HG02678 (cell line): ENCODE data around the gene CDH8.
"Not testable (repeated sequence)": the region's sequence is repeated elsewhere in the genome, so short reads cannot be mapped to it uniquely, and the experiment has no call there.

Experiments
- ATAC-seq: cut with Tn5 transposase; IDR thresholded peaks from one replicate; pipeline ENCODE4 v1.9.1; 2021; ENCODE audit warnings: mild to moderate bottlenecking, moderate library complexity; ENCODE audit not compliant: unreplicated experiment

Gene CDH8

DNA sequence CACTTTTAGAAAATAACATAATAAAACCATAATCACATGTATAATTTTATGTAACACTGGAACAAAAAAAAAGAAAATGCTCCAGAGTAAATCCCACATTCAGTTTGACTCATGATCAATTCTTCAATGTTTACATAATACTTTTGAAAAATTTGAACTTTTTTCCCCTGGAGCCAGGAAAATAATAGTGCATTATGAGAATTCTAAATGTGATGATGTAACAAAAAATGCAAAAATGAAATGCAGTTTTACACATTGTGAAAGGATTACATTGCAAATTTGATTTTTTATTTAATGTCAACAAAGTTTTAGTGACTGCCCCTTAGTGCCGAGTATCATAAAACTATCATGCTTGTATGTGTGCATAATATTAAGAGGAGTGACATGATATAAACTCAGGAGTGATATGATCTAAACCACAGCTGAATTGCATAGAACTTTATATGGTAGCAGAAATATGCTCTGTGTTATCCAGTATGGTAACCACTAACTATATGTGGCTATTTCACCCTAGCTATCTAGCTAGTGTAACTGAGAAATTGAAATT, 238.2 kb downstream of the CDH8 start:
- ATAC-seq = no peak

DNA sequence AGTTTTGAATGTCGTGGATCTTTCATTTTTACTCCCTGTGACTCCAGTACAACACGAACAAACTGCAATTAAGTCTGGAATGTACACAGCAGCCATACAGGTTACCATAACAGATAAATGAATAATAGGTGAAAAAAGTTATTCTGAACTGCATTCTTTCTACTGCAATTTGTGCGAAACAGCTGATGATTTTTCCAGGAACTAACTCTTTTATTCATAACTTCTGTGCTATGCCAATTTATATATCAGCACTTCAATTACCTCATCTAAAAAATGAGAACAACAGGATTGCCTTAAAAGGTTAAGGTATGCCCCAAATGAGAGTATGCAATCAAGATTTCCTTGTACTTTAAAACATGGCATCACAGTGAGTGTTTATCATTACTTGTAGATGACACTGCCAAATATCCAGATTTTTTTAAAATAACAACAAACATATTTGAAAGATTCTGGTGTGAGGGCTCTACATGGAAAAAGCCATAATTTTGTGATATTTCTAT, 238.9 kb downstream of the CDH8 start:
- no peak for ATAC-seq

DNA sequence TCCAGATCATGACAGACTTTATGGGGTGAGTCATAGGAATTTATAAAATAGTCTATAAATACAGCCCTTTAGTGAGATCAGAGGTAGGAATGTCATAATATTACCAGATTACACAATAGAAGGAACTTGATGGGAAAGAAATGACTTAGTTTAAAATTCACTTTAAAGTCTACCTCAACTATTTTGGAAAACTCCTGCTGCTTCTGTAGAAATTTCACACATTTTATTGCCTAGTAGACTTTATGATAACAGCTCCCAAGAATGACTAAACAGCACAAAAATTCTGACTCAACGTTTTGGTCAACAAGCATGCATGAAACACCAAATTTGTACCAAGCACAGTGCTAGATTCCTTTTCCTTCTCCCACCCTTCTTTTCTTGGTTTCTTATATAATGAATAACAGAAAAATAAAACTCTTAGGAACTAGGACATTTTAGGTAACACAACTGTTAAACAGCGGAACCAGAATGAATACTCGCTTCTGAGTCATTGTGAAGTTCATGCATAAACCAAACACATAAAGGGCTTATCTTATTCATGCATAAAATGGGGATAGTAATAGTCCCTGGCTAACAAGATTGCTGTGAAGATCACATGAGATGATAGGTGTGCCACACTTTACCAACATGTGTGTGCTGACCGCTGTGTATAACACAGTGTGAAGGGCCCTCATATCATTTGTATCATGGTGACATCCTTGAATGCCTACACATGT, 243.9 kb downstream of the CDH8 start:
- ATAC-seq = no peak

DNA sequence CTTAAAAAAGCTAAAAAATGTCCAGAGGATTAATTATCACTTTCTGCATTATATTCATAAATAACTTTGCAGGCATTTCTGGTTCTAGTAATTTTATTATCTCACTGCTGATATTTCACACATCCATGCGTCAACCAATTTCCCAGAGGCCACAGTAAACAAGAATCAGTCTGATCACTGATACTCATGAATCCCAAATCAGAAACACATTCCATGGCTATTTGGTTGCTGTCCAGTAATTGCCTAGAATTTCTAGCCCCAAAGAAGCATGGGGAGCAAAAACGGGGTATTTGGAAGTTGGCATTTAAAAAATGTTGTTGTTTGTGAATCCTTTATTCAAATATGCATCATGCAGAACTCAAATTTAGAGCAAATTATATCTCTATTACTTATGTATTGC, 244.8 kb downstream of the CDH8 start:
- ATAC-seq = no peak

DNA sequence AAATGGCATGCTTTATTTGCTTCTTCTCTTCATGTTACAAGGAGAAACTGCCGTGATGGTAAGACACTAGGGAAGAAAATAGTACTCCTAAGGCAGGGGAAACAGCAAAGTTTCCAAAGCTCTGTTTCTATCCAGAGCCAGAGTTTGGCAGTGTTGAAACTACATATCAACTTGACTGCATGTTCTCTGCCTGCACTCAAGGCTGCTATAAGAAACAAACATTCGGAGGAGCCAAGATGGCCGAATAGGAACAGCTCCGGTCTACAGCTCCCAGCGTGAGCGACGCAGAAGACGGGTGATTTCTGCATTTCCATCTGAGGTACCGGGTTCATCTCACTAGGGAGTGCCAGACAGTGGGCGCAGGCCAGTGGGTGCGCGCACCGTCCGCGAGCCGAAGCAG, 254.4 kb downstream of the CDH8 start:
- not testable (repeated sequence) for ATAC-seq

DNA sequence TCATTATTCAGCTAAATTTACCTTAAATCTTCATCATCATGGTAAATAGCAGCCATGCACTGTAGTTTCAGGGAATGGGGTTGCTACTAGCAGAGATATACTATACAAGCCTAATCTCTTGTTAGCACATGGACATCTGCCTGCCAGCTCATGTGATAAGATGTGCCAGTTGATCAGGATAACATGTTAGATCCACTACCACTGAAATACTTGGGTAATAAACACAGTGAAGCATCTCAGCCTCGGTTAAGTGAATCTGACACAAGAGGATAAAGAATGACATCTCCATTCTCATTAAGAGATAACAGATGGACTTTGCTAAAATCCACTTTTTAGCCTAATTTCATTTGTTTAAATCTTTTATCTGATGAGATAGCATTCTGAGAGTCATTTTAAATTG, 256.1 kb downstream of the CDH8 start:
- ATAC-seq = no peak

DNA sequence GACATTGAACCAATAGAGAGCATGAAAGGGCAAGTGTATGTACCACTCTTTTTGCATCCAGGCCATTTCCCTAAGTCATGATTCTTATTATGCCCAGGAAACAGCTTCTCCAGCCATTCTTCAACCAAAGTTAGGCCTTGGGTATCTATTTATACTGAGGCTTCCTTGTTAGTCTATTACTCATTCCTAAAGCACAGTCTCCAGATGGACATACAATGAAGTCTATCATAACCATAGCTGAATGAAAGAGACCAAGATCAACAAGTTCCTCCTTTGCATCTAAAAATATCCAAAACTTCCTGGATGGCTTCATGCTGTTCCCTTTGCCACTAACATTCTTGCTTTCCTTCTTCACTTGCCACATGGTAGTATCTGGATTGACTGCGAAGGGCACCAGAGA, 265.9 kb downstream of the CDH8 start:
- no peak for ATAC-seq

DNA sequence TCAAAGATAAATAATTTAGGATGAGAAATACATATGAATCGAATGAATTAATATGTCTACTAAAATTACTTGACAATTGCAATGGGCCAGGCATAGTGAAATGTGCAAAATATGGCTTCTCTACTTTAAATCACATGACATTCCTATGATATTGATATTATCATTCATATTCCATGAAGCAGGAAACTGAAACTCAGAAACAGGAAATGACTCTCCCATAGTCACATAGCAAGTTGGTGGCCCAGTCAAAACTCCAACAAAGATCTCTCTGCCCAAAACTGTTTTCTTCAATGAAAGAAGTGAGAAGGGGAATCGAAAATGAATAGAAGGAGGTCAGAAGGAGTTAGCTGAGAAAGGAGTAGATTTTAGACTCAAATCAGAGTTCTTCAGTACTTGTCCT, 272.2 kb downstream of the CDH8 start:
- no peak for ATAC-seq

DNA sequence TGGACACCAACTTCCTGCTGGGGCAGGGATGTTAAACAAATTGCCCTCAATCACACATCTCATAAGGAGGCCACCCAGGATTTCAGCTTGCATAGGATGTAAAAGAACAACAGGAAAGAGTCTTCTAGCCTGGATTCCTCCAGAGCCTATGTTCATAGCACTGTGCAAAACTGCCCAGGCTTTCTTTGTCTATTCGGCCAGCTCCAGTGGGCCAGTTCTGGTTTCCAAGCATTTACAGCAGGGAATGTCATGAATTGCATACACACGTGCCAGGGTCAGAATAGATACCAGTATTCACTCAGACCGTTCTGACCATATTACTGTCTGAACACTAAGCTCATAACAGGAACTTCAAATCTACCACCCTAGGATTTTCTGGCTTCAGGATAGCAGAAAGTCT, 273.2 kb downstream of the CDH8 start:
- ATAC-seq = no peak

DNA sequence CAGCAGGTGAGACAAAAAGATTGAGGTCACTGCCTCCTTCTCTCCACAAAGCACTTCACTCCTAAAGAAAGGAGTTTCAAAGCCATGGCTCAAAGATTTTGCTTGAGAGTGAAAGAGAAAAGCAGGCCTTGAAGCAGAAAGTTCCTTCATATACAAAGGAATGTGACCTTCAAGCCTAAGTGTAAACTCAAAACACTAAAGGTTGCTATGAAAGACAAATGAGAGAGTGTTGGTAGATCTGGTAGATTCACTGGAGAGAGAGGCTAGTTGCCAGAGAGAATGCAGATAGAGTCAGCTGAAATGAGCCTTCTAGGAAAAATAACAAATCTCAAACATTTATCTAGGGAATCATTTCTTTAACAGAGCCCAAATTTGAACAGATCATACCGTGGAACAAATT, 305.2 kb downstream of the CDH8 start:
- no peak for ATAC-seq

DNA sequence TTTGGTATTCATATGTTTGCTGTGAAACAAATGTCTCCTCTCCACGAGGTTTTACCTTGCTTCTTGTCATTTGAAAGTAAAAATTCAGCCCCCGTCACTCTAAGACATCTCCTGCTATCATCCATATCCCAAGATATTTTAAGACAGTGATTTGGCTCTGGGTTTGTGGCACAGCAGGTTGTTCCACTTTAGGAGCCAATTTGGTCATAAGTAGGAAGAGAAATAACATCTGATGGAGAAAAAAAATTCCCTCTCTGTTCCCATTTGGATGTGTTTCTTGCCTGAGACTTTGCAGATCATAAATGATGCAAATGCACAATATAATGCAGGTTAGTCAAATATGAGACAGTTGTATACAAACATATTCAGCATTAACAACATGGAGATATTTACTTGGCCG, 309.5 kb downstream of the CDH8 start:
- ATAC-seq = no peak

DNA sequence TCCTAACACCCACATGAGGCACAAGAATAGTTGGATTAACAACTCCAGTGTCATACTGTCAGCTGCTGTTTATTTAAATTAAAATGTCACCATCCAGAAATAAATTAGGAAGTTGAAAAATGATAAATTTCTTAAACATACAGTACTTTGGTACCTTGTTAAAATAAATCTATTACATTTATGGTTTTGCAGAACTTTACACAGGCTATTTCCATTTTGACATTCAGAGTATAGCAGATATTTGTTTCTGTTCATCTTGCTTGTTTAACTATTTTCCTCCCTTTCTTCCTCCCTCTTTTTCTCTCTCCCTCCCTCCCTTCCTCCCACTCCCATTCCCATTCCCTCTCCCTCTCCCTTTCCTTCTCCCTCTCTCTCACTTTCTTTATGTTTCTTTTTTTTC, 310.1 kb downstream of the CDH8 start:
- no peak for ATAC-seq

DNA sequence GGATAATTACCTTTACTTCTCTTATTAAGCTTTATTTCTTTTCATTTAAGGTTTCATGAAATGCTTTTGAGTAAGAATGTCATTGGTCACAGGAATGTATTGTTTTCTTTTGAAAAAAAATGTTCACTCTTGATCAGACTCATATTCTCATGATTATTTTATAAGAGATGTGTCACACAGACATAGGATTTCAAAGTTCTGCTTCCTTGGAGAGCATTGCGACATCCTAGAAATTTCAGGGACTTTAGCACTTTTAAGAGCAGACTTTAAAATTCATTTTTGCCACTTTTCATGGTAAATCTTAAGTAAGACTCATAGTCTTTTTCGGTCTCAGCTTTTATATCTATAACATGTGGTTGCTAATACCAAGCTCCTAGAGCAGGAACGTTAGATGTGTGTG, 314.7 kb downstream of the CDH8 start:
- no peak for ATAC-seq

DNA sequence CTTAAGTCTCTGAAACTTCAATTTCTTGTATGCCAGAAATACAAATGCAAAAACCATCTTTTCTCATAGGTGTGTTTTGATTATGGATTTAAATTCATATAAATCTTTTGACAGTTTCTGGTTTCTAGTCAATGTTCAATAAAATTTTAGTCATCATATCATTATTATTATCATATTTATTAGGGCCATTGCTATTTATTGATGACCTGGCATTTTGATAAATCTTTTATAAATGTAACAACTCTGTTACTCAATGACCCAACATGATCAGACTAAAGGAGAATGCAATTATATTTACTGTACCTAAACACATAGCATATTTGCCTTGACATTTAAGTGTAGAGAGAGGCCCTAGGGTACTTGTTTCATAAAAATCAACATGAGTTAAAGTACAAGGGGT, 320.8 kb downstream of the CDH8 start:
- no peak for ATAC-seq

DNA sequence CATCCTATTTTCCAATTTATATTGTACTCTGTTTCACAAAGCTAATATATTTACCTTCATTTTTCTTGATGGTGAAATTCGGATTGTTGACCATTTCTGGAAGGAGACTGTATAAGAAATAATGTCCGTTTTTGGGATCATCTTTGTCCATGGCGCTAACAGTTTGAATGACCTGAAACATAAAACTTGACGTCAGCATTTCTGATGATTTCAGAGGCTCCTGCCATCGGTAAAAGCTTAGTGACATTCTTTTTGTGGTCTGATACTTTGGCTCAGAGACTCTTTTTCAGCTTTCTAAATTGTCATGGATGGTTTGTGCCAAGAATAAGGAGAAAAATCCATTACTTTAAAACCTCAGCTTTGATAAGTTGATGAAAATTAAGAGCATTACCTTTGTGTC, 322.5 kb downstream of the CDH8 start:
- ATAC-seq = no peak

DNA sequence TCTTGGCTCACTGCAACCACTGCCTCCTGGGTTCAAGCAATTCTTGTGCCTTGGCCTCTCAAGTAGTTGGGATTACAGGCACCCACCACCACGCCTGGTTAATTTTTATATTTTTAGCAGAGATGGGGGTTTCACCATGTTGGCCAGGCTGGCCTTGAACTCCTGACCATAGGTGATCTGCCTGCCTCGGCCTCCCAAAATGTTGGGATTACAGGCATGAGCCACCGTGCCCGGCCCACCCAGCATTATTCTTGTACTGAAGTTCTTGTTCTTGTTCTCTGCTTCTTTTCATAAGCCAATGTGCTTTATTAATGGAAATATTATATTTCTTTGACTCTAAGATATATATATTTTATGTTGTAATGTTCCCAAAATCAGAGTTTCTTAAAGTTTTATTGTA, 336.6 kb downstream of the CDH8 start:
- not testable (repeated sequence) for ATAC-seq

DNA sequence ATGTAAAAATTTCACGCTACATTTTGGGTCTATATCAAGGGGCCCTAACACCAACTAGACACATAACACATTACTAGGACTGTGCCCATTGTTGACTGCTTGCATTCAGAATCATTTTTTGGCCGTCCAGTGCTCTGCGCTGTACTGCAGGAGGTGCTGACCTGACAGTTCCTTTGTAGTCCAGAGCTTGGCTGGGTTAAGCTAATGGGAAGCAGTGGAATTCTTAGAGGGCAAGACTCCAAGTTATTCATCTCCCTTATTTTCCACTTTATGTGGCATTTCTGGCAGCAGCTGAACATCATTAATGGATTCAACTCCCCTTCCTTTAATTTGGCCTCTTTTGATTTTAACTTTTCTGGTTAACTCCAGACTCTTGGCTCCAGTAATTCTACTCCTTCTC, 351.7 kb downstream of the CDH8 start:
- no peak for ATAC-seq

DNA sequence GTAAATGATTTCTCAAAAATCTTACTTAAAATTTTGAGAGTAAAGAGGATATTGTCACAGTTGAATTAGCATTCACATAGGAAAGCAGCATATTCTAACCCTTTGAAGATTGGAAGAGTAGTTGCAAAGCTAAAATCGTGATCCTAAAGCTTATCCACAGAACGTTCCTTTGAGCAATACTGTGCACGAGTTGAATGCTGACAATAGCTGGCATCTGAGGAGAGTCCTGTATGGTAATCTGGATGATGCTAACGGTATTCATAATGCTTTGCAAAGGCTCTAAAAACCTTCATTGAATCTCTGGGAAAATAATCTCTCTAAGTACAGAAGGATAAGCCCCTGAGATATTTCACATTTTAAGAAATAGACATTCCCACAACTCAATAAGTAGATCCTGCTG, 354.6 kb downstream of the CDH8 start:
- ATAC-seq = no peak

DNA sequence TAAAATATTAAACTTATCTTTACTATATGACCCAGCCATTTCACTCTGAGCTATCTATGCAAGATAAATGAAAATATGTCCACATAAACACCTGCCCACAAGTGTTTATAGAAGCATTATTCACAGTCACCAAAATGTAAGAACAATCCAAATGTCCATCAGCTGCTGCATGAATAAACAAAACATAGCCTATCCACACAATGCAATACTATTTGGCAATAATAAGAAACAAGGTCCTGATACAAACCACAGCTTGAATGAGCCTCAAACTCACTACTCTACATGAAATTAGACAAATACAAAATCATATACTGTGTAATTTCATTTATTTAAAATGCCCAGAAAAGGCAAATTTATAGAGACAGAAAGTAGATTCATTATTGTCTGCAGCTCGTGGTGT, 355.1 kb downstream of the CDH8 start:
- no peak for ATAC-seq

DNA sequence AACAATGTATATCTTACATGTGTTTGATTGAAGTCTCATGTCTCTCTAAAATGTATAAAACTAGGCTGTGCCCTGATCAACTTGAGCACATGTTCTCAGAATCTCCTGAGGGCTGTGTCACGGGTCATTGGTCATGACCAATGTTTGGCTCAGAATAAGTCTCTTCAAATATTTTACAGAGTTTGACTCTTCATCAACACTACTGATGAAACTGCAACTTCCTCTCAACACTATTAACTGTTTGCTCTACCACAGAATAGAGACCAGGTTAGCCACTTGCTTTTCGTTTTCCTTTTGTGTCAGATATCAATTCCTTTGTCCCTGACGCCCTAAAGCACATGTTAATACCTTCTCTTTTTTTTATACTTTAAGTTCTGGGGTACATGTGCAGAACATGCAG, 358.1 kb downstream of the CDH8 start:
- ATAC-seq = no peak

DNA sequence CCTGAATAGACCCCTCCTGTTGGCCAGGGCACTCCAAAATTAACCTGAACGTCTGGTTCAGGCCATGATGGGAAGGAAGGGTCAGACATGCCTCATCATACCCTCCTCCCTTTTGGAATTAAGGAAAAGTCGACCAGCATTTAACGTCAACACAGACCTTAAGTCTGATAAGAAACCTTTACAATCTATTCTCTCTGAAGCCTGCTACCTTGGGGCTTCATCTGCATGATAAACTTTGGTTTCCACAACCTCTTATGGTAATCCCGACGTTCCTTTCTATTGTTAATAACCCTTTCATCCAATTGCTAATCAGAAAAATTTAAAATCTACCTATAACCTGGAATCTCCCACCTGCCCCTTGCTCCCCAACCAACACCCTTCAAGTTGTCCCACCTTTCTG, 358.5 kb downstream of the CDH8 start:
- no peak for ATAC-seq

DNA sequence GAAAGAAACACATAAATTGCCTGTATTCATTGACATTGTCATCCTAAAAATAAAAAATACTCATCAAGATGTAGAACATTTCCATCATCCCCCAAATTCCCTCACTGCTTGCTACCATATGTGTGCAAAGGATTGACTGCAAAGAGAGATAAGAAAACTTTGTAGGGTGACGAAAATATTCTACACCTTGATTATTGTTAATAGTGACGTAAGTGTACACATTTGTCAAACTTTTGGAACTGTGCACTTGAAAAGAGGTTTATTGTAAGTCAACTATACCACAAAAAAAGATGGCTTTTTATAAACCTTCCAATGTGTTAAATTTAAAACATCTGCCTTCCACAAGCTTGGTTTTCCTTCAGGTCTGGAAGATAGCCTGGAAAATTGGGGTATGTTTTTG, 359.5 kb downstream of the CDH8 start:
- ATAC-seq = no peak

DNA sequence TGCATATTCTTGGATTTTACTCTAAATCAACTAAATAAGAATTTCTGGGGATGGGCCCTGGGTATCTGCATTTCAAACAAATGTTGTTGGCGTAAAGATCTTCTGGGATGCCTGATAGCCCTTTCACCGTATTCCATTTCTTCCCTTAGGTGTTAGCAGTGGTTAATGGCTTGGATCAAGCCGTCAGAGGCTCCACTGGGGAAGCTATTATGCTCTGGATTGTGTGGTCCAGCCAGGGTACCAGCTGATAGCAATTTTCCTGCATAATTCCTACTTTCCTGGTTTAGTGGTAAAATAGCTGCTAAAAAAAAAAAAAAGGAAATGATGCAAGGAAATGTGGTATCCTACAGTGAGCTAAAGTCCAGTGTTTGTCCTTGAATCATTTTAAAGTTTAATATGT, 365.1 kb downstream of the CDH8 start:
- no peak for ATAC-seq
